ENCODE data around the gene NRM.

Gene NRM

DNA sequence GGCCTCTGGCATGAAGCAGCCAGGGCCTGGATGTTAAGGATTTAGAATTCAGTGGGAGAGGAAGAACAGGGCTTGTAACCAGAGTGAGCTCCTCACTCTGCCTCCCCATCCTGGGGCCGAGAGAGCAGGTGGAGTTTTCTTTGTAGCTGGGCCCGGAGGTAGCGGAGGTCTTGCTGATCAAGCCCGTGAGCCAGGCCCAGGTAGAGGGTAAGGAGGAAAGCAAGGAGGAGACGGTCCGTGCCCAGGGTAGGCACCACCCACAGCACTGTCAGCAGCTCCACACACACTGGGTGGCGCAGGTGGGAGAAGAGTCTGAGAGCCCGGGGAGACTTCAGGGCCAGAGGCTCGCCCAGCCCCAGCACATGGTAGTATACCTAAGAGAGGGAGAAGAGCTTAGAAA lies 2.2 kb downstream of the NRM start:
- no peaks in the 10 kb centered on the region for H3K27me3 ChIP-seq (ENCODE audit: insufficient read depth, poor library complexity, severe bottlenecking)
- TF ChIP-seq SPI1 (IDR thresholded peaks at IDR 0.05; ENCODE audit: borderline replicate concordance, low read depth) (no peak), POLR2AphosphoS5 (IDR thresholded peaks at IDR 0.05; ENCODE audit: low read depth) (no peak), GABPA (IDR thresholded peaks at IDR 0.05; ENCODE audit: low read depth) (no peak), CTCF (IDR thresholded peaks at IDR 0.05; ENCODE audit: insufficient read depth, low read length) (no peak)
- TF ChIP-seq, protein P1, sequence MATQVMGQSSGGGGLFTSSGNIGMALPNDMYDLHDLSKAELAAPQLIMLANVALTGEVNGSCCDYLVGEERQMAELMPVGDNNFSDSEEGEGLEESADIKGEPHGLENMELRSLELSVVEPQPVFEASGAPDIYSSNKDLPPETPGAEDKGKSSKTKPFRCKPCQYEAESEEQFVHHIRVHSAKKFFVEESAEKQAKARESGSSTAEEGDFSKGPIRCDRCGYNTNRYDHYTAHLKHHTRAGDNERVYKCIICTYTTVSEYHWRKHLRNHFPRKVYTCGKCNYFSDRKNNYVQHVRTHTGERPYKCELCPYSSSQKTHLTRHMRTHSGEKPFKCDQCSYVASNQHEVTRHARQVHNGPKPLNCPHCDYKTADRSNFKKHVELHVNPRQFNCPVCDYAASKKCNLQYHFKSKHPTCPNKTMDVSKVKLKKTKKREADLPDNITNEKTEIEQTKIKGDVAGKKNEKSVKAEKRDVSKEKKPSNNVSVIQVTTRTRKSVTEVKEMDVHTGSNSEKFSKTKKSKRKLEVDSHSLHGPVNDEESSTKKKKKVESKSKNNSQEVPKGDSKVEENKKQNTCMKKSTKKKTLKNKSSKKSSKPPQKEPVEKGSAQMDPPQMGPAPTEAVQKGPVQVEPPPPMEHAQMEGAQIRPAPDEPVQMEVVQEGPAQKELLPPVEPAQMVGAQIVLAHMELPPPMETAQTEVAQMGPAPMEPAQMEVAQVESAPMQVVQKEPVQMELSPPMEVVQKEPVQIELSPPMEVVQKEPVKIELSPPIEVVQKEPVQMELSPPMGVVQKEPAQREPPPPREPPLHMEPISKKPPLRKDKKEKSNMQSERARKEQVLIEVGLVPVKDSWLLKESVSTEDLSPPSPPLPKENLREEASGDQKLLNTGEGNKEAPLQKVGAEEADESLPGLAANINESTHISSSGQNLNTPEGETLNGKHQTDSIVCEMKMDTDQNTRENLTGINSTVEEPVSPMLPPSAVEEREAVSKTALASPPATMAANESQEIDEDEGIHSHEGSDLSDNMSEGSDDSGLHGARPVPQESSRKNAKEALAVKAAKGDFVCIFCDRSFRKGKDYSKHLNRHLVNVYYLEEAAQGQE (IDR thresholded peaks at IDR 0.05; ENCODE audit: insufficient replicate concordance, low read depth) = no peak
- no peak overlapping the region for H3K4me3 ChIP-seq (replicated peaks; ENCODE audit: insufficient read depth, low read length)
- H3K27ac ChIP-seq (replicated peaks) = 0 out of 2 replicates have a peak overlapping the region, but pooled peaks have one; percentile 1
- no peak for DNase-seq (ENCODE audit: low read depth in 1 of 2, low spot score in 1 of 2)

DNA sequence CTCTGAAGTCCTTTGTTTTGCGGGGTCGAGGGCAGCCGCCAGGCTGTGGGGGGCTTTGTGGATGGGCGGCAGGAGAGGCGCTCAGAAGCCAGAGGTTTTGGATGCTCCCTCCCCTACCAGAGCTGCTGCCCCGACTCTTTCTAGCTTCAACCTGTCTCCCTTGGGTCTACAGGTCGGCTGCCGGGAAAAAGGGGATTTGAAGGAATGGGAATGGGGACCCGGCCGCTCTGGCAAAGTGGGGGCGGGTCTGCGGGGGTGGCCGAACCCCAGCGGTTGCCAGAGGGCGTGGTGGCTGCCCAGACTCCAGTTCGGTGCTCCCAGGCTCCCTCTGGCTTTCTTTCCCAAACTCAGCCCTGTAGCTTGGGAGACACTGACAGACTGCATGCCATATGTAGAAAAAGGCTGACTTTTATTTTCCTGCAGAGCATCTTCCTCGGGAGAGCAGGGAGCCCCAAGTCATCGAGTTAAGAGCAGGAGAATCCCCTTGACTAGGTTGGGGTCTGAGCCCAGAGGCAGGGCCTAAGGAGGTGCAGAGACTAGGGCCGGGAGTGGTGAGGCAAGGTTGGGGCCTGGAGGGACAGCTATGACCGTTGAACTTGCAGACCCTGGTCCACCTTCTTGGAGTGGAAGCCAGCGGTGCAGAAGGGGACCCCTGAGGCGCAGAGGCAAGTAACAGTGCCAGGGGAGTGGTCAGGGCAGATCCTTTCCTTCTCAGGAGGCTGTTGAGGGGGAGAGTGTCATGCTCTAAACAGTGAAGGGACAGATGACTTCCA lies 2.9 kb downstream of the NRM start:
- Histone ChIP-seq H3K27ac (replicated peaks) (peak overlapping the region; percentile 94), H3K4me3 (replicated peaks; ENCODE audit: insufficient read depth, low read length) (peak overlapping the region; percentile 60), H3K27me3 (ENCODE audit: insufficient read depth, poor library complexity, severe bottlenecking) (no peaks in the 10 kb centered on the region)
- no peak for TF ChIP-seq GABPA (IDR thresholded peaks at IDR 0.05; ENCODE audit: low read depth)
- no peak for DNase-seq (ENCODE audit: low read depth in 1 of 2, low spot score in 1 of 2)

- Histone ChIP-seq H3K27ac (replicated peaks) (peak overlapping the region; percentile 94), H3K4me3 (replicated peaks; ENCODE audit: insufficient read depth, low read length) (peak overlapping the region; percentile 60), H3K27me3 (ENCODE audit: insufficient read depth, poor library complexity, severe bottlenecking) (no peaks in the 10 kb centered on the region)
- TF ChIP-seq SPI1 (IDR thresholded peaks at IDR 0.05; ENCODE audit: borderline replicate concordance, low read depth) = peak; percentile 51; the same call in 1 of the 2 replicates
- TF ChIP-seq CTCF (IDR thresholded peaks at IDR 0.05; ENCODE audit: insufficient read depth, low read length) = no peak
- peak; percentile 47; the same call in 1 of the 2 replicates for TF ChIP-seq POLR2AphosphoS5 (IDR thresholded peaks at IDR 0.05; ENCODE audit: low read depth)
- DNase-seq (ENCODE audit: low read depth in 1 of 2, low spot score in 1 of 2) = peak; percentile 85 to 99
Measured at GRCh38 chr6:30686908-30687658, 3.7 kb downstream of the NRM start.

DNA sequence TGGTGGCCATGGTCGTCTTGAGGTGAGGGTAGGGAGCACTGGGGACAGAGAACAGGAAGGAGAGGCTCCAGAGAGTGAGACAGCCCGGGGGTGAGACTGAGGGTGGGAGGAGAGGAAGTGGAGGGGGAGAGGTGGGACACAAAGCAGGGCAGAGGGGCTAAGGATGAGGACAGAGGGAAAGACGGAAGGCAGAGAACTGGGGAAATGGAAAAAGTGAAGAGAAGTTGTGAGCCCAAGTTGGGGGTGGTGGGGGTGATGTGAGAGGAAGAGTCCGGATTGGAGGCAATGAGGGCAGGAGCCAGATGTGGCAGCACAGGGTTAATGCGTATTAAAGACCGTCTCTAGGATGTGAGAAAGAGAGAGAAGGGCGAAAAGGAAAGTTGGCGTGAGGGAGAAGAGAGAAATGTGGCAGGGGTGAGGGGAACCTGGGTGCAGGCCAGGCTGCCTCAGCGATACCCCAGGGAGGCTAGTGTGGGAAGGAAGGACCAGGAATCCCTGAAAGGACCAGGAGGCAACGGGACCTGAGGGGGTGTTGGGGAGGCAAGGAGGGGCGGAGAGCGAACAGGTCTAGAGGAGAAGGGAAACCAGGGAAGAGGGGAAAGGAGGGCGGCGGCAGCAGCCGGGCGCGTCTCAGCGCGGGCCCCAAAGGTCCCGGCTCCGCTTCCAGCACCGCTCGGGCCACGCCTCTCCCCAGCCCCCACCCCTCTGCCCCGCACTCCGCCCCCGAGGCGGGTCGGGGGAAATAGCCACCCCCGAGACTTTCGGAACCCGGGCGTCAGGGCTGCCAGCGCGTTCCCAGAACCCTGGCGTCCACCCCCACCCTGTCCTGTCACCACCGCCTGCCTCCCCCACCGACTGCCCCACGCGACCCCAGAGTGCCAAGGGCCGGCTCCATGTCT lies 4.5 kb downstream of the NRM start, which contains the start of gene PPP1R18:
Gene PPP1R18, minus strand, starts transcription at position 637 of the 899 bp plus-strand sequence. Its CDS starts 627 bp downstream, at position 10.
- no peaks in the 10 kb centered on the region for H3K27me3 ChIP-seq (ENCODE audit: insufficient read depth, poor library complexity, severe bottlenecking)
- TF ChIP-seq SPI1 (IDR thresholded peaks at IDR 0.05; ENCODE audit: borderline replicate concordance, low read depth) (peak; percentile 61; the same call in 1 of the 2 replicates), CTCF (IDR thresholded peaks at IDR 0.05; ENCODE audit: insufficient read depth, low read length) (no peak), GABPA (IDR thresholded peaks at IDR 0.05; ENCODE audit: low read depth) (no peak)
- TF ChIP-seq, protein P1 (IDR thresholded peaks at IDR 0.05; ENCODE audit: insufficient replicate concordance, low read depth) = no peak
- DNase-seq (ENCODE audit: low read depth in 1 of 2, low spot score in 1 of 2) = peak; percentile 53 to 81
- H3K27ac ChIP-seq (replicated peaks) = peak within 1 kb of the TSS; percentile 94
- peak within 1 kb of the TSS; percentile 60 for H3K4me3 ChIP-seq (replicated peaks; ENCODE audit: insufficient read depth, low read length)
